Urinary bladder (tissue), 4 donors: ENCODE data around the gene ADAP1. TPM values are rescaled to one million over a fixed set of nuclear protein-coding genes. Genes with fewer than 3 reads are reported as not detected.

Source experiments
- DNase-seq: peaks from one replicate; pipeline ENCODE4 v3.0.0-alpha.2; 2015; ENCODE audit errors: extremely low spot score
- H3K27ac ChIP-seq: one replicate; pipeline ENCODE4 v1.5.1; 2013; ENCODE audit warnings: low read depth, mild to moderate bottlenecking, moderate library complexity
- H3K36me3 ChIP-seq: one replicate; pipeline ENCODE4 v1.6.1; 2013; ENCODE audit warnings: mild to moderate bottlenecking, moderate library complexity; ENCODE audit not compliant: insufficient read depth
- H3K4me1 ChIP-seq: one replicate; pipeline ENCODE4 v1.6.1; 2013; ENCODE audit warnings: mild to moderate bottlenecking, moderate library complexity; ENCODE audit not compliant: insufficient read depth
- H3K4me3 ChIP-seq: one replicate; pipeline ENCODE4 v1.5.1; 2013; ENCODE audit warnings: low read depth, low read length
- WGBS: extraction: QIAGEN DNeasy Blood & Tissue Kit; methylation state at CpG from one replicate; pipeline ENCODE4 v1.1.7; 2013; 5-methylcytosine and 5-hydroxymethylcytosine counted together
- polyA plus RNA-seq: library from polyadenylated mRNA; stranded (reverse); fragments of 200-250 nt; gene quantifications from one replicate; pipeline ENCODE4 v1.2.3, GENCODE V29; 2013
- total RNA-seq: library from RNA; depleted of rRNA; stranded (reverse); fragments of >200 nt; gene quantifications from one replicate; pipeline ENCODE4 v1.2.3, GENCODE V29; 2014
- donor health status: healthy with polysubstance abuse.
- donor health status: healthy.

ADAP1 gene
- total and polyA plus RNA-seq, 2 donors: 11.7 to 13.7 TPM

- Histone ChIP-seq H3K36me3 (no peaks in the 10 kb centered on the region), H3K4me1 (no peaks in the 10 kb centered on the region), H3K27ac (no peak overlapping the region), H3K4me3 (no peak overlapping the region)
- DNase-seq: no peak
- WGBS: 89% methylated on average over 16 of the region's 16 CpGs
Measured at GRCh38 chr7:937856-938484, 16.5 kb downstream of the ADAP1 start.

DNA sequence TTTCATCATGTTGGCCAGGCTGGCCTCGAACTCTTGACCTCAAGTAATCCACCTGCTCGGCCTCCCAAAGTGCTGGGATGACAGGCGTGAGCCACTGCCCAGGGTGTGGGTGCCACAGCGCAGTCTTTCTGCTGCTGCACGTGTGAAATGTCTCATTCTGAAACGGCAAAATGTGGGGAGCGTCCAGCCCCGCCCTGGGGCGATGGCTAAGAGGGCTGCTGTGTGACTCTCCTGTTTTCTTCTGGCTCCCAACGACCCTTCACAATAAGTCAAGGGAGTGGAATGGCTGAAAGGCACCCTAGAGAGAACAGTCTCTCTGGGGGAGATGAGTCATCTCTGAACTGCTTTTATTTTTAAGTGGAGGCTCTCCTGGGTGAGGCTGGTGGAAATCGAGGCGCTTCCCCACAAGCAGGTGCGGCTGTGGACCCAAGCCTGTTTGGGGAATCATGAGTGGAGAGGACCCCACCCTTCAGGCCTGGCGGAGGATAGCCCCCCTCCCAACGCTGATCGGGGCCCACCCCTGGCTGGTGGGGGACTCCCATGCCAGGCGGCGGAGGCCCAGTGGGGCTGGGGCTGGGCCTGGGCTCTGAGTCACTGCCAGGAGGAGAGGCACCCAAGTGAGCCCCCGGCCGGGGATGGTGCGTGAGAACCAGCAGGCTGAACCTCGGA is 18.0 kb downstream of the ADAP1 start:
- Histone ChIP-seq H3K4me3 (no peak overlapping the region), H3K36me3 (no peaks in the 10 kb centered on the region), H3K4me1 (no peaks in the 10 kb centered on the region), H3K27ac (no peak overlapping the region)
- WGBS: 79% methylated on average over 22 of the region's 22 CpGs
- DNase-seq: no peak

- Histone ChIP-seq H3K4me1 (no peaks in the 10 kb centered on the region), H3K27ac (no peak overlapping the region), H3K36me3 (no peaks in the 10 kb centered on the region), H3K4me3 (no peak overlapping the region)
- 90% methylated on average over 28 of the region's 28 CpGs for WGBS
- DNase-seq: no peak
Measured at GRCh38 chr7:935874-936385, 18.6 kb downstream of the ADAP1 start.

GRCh38 chr7:935164-935873 is 19.2 kb downstream of the ADAP1 start:
- 79% methylated on average over 46 of the region's 46 CpGs for WGBS
- H3K4me3 ChIP-seq: no peak overlapping the region
- DNase-seq: no peak
- no peaks in the 10 kb centered on the region for H3K4me1 ChIP-seq
- no peaks in the 10 kb centered on the region for H3K36me3 ChIP-seq
- H3K27ac ChIP-seq: no peak overlapping the region

DNA sequence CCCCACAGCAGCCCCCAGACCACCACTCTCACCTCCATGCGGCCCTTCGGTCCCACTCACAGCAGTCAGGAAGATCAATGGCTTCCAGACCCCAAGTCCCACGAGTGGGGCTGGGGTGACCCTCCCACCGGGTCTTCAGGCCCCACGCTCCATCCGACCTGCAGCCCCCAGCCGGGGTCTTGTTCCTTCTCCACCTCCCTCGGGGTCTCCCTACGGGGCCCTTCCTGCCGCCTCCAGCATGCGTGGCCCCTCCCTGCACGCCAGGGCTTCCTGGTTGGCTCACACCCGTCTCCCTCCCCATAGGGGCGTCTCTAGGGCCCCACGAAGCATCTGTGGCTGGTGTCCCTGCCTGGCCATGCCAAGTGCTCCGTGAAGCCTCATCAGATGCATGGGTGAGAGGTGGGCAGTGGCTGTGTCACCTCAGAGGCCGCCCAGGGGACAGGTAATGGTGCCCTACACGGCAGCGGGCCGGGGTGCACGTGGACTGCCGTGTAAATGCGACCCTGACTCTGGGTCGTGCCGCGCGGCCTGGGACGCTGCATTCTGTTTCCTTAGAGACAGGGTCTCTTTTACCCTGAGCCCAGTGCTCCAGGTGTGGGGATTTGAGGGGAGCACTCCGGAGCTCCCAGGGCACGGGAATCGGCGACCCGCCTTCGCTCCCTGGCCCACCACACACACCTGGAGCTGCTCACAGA is 19.9 kb downstream of the ADAP1 start:
- 84% methylated on average over 34 of the region's 34 CpGs for WGBS
- no peaks in the 10 kb centered on the region for H3K4me1 ChIP-seq
- H3K4me3 ChIP-seq: no peak overlapping the region
- DNase-seq: no peak
- no peaks in the 10 kb centered on the region for H3K36me3 ChIP-seq
- H3K27ac ChIP-seq: no peak overlapping the region

GRCh38 chr7:932651-932975 is 21.9 kb downstream of the ADAP1 start:
- Histone ChIP-seq H3K4me3 (no peak overlapping the region), H3K27ac (no peak overlapping the region), H3K36me3 (no peaks in the 10 kb centered on the region), H3K4me1 (no peaks in the 10 kb centered on the region)
- DNase-seq: no peak
- WGBS: 95% methylated on average over 11 of the region's 11 CpGs

DNA sequence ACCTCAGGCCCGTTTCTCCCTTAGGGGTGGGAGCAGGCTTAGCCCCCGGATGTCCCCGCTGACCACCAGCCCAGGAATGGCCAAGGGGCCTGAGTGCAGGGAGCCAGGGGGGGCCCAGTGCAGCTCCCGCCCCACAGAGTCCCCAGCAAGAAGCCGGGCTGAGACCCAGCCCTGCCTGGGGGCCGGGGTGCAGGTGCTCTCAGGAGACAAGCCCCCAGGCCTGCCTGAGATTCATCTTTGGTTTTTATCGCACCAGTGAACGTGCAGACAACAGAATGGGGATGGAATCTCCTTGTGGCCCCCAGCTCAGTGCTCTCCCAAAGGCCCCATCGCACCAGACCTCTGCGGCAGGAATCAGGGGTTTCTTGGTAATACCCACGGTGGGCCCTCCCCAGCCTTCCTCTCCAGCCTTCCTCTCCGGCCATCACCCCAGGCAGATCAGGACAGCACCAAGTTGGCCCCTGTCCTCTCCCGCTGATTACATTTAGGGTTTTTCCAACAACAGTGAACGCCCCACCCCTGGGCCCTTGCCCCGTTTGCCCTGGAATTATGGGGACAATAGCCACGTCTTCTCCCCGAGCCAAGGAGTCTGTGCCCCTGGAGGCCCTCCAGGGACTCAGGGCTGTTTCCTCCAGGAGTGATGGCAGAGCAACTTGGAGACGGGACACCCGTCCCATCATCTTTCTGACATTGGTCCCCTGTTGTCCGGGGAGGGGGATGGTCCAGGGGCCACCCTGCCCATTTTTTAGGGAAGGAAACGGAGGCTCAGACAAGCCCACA is 22.4 kb downstream of the ADAP1 start:
- no peak for DNase-seq
- no peaks in the 10 kb centered on the region for H3K4me1 ChIP-seq
- H3K4me3 ChIP-seq: no peak overlapping the region
- H3K36me3 ChIP-seq: no peaks in the 10 kb centered on the region
- 92% methylated on average over 21 of the region's 21 CpGs for WGBS
- no peak overlapping the region for H3K27ac ChIP-seq

DNA sequence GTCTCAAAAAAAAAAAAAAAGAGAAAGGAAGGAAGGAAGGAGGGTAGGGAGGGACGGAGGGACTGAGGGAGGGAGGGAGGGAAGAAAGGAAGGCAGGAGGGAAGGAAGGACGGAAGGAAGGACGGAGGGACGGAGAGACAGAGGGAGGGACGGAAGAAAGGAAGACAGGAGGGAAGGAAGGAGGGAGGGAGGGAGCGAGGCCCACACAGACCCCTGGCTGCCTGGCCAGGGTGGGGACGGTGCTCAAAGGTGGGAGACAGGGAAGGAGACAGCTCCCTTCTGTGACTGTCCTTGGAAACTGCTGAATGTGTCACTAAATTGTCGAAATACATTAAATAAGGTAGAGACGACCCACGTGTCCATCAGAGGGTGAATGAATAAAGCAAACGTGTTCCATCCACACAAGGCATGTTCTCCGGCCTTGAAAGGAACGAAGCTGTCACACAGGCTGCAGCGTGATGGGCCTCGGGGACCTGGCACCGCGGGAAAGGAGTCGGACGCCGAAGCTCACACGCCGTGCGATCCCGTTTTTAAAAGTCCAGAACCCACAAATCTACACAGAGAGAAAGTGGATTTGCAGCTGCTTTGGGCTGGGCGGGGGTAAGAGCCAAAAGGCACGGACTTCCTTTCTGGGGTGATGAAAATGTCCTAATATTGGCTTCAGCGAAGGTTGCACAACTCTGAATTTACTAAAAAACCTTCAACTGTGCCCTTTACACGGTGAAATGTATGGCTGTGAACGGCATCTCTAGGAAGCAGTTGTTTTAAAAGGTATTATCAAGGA is 23.3 kb downstream of the ADAP1 start:
- H3K36me3 ChIP-seq: no peaks in the 10 kb centered on the region
- WGBS: 75% methylated on average over 29 of the region's 29 CpGs
- no peak overlapping the region for H3K4me3 ChIP-seq
- no peak for DNase-seq
- no peak overlapping the region for H3K27ac ChIP-seq
- no peaks in the 10 kb centered on the region for H3K4me1 ChIP-seq

DNA sequence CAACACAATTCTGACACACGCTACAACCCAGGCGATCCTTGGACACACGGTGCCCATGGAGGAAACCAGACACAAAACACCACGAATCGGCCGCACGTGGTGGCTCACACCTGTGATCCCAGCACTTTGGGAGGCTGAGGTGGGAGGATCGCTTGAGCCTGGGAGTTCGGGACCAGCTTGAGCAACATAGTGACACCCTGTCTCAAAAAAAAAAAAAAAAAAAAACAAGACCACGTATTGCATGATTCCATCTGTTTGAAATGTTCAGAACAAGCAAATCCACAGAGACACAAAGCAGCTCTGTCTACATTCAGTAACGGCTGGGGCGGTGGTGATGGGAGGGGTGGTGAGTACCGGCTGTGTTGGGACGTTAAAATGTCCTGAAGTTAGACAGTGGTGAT is 25.2 kb downstream of the ADAP1 start:
- no peaks in the 10 kb centered on the region for H3K36me3 ChIP-seq
- WGBS: 84% methylated on average over 14 of the region's 14 CpGs
- no peaks in the 10 kb centered on the region for H3K4me1 ChIP-seq
- H3K4me3 ChIP-seq: no peak overlapping the region
- H3K27ac ChIP-seq: no peak overlapping the region
- no peak for DNase-seq

DNA sequence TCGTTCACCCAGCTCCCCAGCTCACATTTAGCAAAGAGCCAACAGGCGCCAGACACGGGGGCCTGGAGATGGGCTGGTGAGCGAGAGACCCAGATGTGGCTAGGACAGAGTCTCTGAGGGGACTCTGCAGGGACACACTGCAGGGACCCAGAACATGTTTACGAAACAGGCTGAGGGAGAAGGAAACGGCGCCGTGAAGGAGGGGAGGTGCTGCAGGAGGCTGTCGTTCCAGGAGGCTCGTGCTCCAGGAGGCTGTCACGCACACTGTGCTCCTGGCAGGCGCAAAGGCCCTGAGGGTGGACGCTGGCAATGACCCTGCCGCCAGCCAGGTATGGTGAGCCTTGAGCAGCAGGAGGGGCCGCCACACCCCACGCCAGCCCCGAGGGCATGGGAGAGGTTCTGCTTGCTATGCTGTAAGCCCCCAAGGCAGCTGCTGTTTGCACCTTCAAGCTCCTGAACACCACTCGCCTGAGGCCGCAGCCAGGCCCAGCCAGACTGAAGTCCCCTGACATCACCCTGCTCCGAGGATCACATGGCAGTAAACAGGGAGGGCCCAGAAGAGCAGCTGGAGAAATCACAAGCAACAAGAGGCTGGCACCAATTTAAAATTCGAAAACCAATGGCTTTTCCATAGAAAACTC is 27.3 kb downstream of the ADAP1 start:
- H3K4me3 ChIP-seq: no peak overlapping the region
- 84% methylated on average over 21 of the region's 21 CpGs for WGBS
- no peak overlapping the region for H3K27ac ChIP-seq
- no peaks in the 10 kb centered on the region for H3K4me1 ChIP-seq
- no peak for DNase-seq
- H3K36me3 ChIP-seq: no peaks in the 10 kb centered on the region

DNA sequence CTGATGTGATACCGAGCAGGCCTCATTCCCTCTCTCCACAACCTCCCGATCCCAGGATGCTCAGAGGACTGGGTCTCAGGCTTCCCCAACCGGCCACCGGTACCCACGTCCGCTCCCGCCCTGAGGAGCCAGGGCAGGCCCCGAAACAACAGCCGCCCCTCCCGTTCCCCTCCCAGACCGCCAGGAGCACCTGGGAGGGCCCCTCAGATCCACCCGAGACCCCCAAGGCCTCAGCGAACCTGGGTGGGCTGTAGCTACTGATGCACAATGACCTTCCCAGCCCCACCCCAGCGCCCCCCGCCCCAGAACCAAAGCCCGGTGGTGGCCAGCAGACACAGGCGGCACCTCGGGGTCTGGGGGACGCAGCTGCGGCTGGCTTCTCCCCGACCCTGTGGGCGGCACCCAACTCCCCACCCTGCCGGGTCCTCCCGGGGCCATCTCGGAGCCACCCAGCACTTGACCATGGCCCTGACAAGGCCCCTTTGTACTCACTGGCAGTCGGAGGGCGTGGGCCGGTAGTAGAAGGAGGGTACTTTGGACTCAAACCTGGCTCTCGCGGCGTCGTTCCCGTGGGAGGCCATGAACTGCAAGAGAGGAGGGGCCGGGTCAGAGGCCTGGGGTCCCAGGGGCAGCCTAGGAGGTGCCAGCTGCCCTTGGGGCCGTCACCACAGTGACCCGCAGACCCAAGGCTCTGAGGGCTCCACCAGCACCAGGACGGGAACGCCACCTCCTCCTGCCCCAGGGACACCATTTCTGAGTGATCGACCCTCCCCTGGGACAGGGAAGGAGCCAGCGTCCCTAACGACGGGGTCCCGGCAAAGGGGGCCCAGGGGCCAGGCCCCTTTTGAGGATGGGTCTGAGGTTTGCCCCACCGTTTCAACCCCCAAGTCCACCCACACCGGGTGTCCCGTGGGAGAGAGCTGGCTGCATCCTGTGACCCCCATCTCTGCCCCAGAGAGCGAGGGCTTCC is 28.1 kb downstream of the ADAP1 start:
- Histone ChIP-seq H3K4me3 (no peak overlapping the region), H3K36me3 (no peaks in the 10 kb centered on the region), H3K4me1 (no peaks in the 10 kb centered on the region), H3K27ac (no peak overlapping the region)
- no peak for DNase-seq
- WGBS: 82% methylated on average over 47 of the region's 47 CpGs
